Testis (tissue), 2 donors: Measurements from ENCODE around the gene PROSER3.

ENCODE experiments used
- CTCF ChIP-seq, 3 experiments: fragments of 450-650 bp in 2 of 3; fragments of 200-600 bp in 1 of 3; sonication (generic) in 1 of 3; IDR thresholded peaks; one replicate each; pipeline ENCODE4 v1.5.1; 2016 to 2019; ENCODE audit warnings: antibody characterized with exemption in 3 of 3, mild to moderate bottlenecking in 2 of 3, moderate library complexity in 1 of 3
- POLR2A ChIP-seq: fragments of 450-650 bp; IDR thresholded peaks from one replicate; pipeline ENCODE4 v1.6.1; 2017; ENCODE audit warnings: antibody characterized with exemption, mild to moderate bottlenecking, moderate library complexity

DNA sequence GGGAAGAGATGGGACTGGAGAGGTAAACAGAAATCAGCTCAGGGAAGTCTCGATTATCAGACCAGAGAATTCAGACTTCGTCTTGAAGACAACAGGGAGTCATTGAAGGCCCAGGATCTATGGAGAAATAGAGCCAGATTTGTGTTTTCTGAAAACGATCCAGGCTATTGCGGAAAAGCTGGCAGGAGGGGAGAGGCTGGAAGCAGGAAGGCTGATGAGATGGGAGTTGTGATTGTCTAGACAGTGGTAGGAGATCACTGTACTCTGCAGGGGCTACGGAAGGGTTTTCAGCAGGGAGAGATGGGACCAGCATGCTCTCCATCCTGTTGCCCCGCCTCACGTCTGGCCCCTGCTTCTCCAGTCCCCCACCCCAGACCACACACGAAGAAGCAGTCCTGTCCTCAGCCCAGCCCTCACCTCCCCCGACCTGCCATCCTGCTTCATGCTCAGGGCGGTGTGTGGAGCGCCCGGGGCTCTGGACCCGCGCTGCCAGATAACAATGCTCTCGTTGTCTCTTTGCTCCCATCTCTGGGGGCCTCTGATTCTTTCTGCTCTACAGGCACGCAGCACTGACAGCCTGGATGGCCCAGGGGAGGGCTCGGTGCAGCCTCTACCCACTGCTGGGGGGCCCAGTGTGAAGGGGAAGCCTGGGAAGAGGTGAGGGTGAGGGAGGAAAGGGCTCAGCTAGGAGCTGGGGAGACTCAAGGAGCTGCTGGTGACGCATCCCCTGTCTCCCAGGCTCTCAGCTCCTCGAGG, 19.3 kb downstream of the PROSER3 start:
- TF ChIP-seq CTCF (IDR thresholded peaks at IDR 0.05) (no peak), POLR2A (no peak)
